ENCODE measurements around the gene LRRC4C. TPM values are rescaled to one million over a fixed set of nuclear protein-coding genes. Genes with fewer than 3 reads are reported as not detected.

The LRRC4C gene
- total RNA-seq, 2 donors from 2014 or later, result 0.42 TPM; not detected in 1

GRCh38 chr11:41175304-41175972 lies 284.0 kb downstream of the LRRC4C start:
- no peak for DNase-seq
- no peak overlapping the region for H3K4me3 ChIP-seq
- H3K27ac ChIP-seq, result no peak overlapping the region

GRCh38 chr11:41146326-41146725 lies 313.1 kb downstream of the LRRC4C start:
- intact Hi-C loops (cut with DNase I), result no loop called here
- TF ChIP-seq CTCF (IDR thresholded peaks at IDR 0.05), result no peak
- Histone ChIP-seq H3K27ac (no peak overlapping the region), H3K4me3 (no peak overlapping the region), H3K9me3 (no peaks in the 10 kb centered on the region), H3K36me3 (no peaks in the 10 kb centered on the region), H3K27me3 (no peaks in the 10 kb centered on the region), H3K9ac (ENCODE audit: low read depth in 2 of 2, low read length in 2 of 2) (no peak overlapping the region), H3K4me1 (no peaks in the 10 kb centered on the region)
- DNase-seq, result no peak

More at GRCh38 chr11:41175304-41175972, 284.0 kb downstream of the LRRC4C start:
- Histone ChIP-seq H3K27me3 (no peaks in the 10 kb centered on the region), H3K9ac (ENCODE audit: low read depth in 2 of 2, low read length in 2 of 2) (no peak overlapping the region), H3K4me1 (no peaks in the 10 kb centered on the region), H3K36me3 (no peaks in the 10 kb centered on the region), H3K9me3 (no peaks in the 10 kb centered on the region)
- no peak for TF ChIP-seq CTCF (IDR thresholded peaks at IDR 0.05)
- intact Hi-C loops (cut with DNase I), result no loop called here

- Histone ChIP-seq H3K27me3 (no peaks in the 10 kb centered on the region), H3K9me3 (no peaks in the 10 kb centered on the region), H3K36me3 (no peaks in the 10 kb centered on the region), H3K27ac (no peak overlapping the region), H3K4me1 (no peaks in the 10 kb centered on the region), H3K4me3 (no peak overlapping the region), H3K9ac (ENCODE audit: low read depth in 2 of 2, low read length in 2 of 2) (no peak overlapping the region)
- intact Hi-C loops (cut with DNase I), result no loop called here
- no peak for TF ChIP-seq CTCF (IDR thresholded peaks at IDR 0.05)
- DNase-seq, result no peak
Observed at GRCh38 chr11:41145420-41145819, 314.0 kb downstream of the LRRC4C start.

GRCh38 chr11:41134971-41135370 lies 324.5 kb downstream of the LRRC4C start:
- no peak for DNase-seq
- no peak for TF ChIP-seq CTCF (IDR thresholded peaks at IDR 0.05)
- no peaks in the 10 kb centered on the region for H3K27me3 ChIP-seq
- H3K4me1 ChIP-seq, result no peaks in the 10 kb centered on the region
- no peaks in the 10 kb centered on the region for H3K9me3 ChIP-seq
- intact Hi-C loops (cut with DNase I), result no loop called here
- no peak overlapping the region for H3K27ac ChIP-seq
- H3K4me3 ChIP-seq, result no peak overlapping the region
- no peaks in the 10 kb centered on the region for H3K36me3 ChIP-seq
- no peak overlapping the region for H3K9ac ChIP-seq (ENCODE audit: low read depth in 2 of 2, low read length in 2 of 2)

- Histone ChIP-seq H3K9me3 (no peaks in the 10 kb centered on the region), H3K4me1 (no peaks in the 10 kb centered on the region), H3K36me3 (no peaks in the 10 kb centered on the region), H3K9ac (ENCODE audit: low read depth in 2 of 2, low read length in 2 of 2) (no peak overlapping the region), H3K27ac (no peak overlapping the region), H3K4me3 (no peak overlapping the region), H3K27me3 (no peaks in the 10 kb centered on the region)
- no peak for TF ChIP-seq CTCF (IDR thresholded peaks at IDR 0.05)
- intact Hi-C loops (cut with DNase I), result no loop called here
- no peak for DNase-seq
Observed at GRCh38 chr11:41133023-41133422, 326.4 kb downstream of the LRRC4C start.
